Neuron (in vitro differentiated cells): Measurements from ENCODE around the gene LRCH2.

Experiments
- H2AFZ ChIP-seq: one replicate; pipeline ENCODE4 v1.6.1; 2013; ENCODE audit warnings: low read depth, mild to moderate bottlenecking, inconsistent platforms, low read length, moderate library complexity
- H3K27me3 ChIP-seq: one replicate; pipeline ENCODE4 v1.6.1; 2013; ENCODE audit warnings: low read length; ENCODE audit not compliant: insufficient read depth
- H3K36me3 ChIP-seq: one replicate; pipeline ENCODE4 v1.6.1; 2013; ENCODE audit warnings: low read length; ENCODE audit not compliant: insufficient read depth
- H3K4me1 ChIP-seq: one replicate; pipeline ENCODE4 v1.6.1; 2013; ENCODE audit warnings: low read length; ENCODE audit not compliant: insufficient read depth
- H3K4me3 ChIP-seq: 2 replicates; pipeline ENCODE4 v1.5.1; 2013; ENCODE audit warnings: mild to moderate bottlenecking, low read length, moderate library complexity
- H3K9me3 ChIP-seq: one replicate; pipeline ENCODE4 v1.6.1; 2013; ENCODE audit warnings: low read length

LRCH2 gene

GRCh38 chrX:115233497-115234455 is at the start of gene LRCH2:
Gene LRCH2, minus strand, starts transcription at chrX:115234096. Its CDS starts 55 bp downstream, at chrX:115234041.
- Histone ChIP-seq H3K9me3 (no peaks in the 10 kb centered on the region), H3K27me3 (peaks cover 5% of the 10 kb centered on the region), H3K4me3 (peak within 1 kb of the TSS; percentile 75), H2AFZ (peak within 1 kb of the TSS; percentile 67), H3K4me1 (peaks cover 7% of the 10 kb centered on the region), H3K36me3 (no peaks in the 10 kb centered on the region)

DNA sequence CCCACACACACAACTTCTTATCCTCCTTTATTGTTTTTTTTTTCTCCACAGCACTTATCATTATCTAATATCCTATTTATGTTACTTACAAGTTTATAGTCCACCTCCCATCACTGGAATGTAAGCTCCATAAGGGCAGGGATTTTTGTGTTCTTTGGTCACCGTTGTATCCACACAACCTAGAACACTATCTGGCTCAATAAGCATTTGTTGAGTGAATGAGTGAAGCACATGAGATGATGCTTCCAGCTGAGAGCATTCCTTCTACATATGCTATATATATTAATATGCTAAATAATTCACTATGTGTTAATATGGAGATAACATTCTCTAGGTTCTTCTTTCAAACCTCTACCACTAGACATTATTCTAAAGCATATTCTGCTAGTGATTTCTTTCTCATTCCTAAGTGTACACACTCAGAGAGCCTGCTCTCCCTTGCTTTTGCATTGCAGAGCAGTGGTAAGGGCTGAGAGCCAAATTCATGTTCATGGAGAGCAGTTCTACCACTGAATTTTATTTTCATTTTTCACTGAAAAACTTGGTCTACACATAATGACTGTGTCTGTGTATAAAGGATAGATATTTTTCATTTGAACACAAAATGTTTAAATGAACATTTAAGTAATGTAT is 35.3 kb upstream of the LRCH2 start:
- Histone ChIP-seq H3K9me3 (no peaks in the 10 kb centered on the region), H3K4me3 (no peak overlapping the region), H2AFZ (no peak overlapping the region), H3K4me1 (no peaks in the 10 kb centered on the region), H3K27me3 (no peaks in the 10 kb centered on the region), H3K36me3 (no peaks in the 10 kb centered on the region)

DNA sequence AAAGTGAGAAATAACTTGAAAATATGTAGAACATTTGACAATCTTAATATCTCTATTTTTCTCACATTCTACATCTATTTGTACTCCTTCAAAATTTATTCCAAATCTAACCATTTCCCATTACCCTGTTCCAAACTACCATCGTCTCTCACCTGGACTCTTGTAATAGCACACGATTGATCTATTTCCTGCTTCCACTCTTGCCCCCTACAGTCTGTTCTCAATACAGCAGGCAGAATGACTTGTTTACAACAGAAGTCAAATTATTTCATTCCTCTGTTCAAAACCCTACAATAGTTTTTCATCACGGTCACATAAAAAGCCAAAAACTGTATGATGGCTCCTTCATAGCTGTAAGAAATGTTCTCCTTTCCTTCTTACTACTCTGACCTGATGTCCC is 34.5 kb upstream of the LRCH2 start:
- peaks cover 1% of the 10 kb centered on the region for H3K27me3 ChIP-seq
- H3K4me1 ChIP-seq, result no peaks in the 10 kb centered on the region
- no peak overlapping the region for H2AFZ ChIP-seq
- no peaks in the 10 kb centered on the region for H3K9me3 ChIP-seq
- H3K36me3 ChIP-seq, result no peaks in the 10 kb centered on the region
- H3K4me3 ChIP-seq, result no peak overlapping the region

DNA sequence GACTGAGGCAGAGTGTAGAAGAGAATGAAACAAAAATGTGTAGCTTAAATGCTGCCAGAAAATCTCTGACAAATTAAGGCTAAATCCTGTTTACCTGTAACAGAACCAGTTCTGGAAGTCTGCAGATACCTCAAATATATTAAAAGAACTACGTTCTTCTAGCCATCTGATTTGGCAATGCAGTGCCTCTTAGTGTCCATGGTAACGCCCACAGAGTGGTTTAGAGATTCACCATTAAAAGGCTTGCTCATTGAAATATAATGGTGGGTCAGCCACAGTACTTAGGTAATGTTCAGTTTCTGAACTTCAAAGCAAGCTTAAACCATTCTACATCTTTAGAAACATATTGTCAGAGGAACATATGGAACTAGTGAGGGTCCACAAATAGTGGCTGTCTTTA is 32.4 kb upstream of the LRCH2 start:
- no peak overlapping the region for H3K4me3 ChIP-seq
- H3K36me3 ChIP-seq, result no peaks in the 10 kb centered on the region
- H3K4me1 ChIP-seq, result no peaks in the 10 kb centered on the region
- H3K27me3 ChIP-seq, result peaks cover 3% of the 10 kb centered on the region
- no peak overlapping the region for H2AFZ ChIP-seq
- H3K9me3 ChIP-seq, result no peaks in the 10 kb centered on the region

- no peaks in the 10 kb centered on the region for H3K9me3 ChIP-seq
- no peaks in the 10 kb centered on the region for H3K36me3 ChIP-seq
- H3K4me3 ChIP-seq, result no peak overlapping the region
- peaks cover 6% of the 10 kb centered on the region for H3K27me3 ChIP-seq
- no peaks in the 10 kb centered on the region for H3K4me1 ChIP-seq
- H2AFZ ChIP-seq, result no peak overlapping the region
Measured at GRCh38 chrX:115264009-115264408, 30.1 kb upstream of the LRCH2 start.

- no peak overlapping the region for H3K4me3 ChIP-seq
- no peaks in the 10 kb centered on the region for H3K4me1 ChIP-seq
- H3K27me3 ChIP-seq, result peaks cover 6% of the 10 kb centered on the region
- H3K9me3 ChIP-seq, result no peaks in the 10 kb centered on the region
- no peaks in the 10 kb centered on the region for H3K36me3 ChIP-seq
- H2AFZ ChIP-seq, result no peak overlapping the region
Measured at GRCh38 chrX:115261148-115261547, 27.3 kb upstream of the LRCH2 start.

DNA sequence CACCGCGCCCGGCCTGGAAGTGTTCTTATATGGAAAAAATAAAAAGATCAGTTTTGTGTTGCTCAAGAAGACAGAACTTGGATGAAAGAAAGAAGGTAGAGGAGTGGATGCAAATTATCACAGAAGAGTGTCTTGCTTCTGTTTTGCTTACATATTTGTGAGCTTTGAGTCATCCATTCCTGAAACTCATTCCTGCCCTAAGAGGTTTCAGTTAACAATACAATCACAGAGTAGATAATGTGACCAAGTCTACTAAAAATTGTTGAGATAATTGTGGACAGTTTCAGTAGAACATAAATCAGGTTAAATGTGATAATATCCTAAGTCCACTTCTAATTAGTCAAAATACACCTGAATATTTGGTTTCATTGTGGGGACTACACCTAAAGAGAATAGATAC is 26.4 kb upstream of the LRCH2 start:
- no peak overlapping the region for H2AFZ ChIP-seq
- H3K4me3 ChIP-seq, result no peak overlapping the region
- H3K9me3 ChIP-seq, result no peaks in the 10 kb centered on the region
- peaks cover 6% of the 10 kb centered on the region for H3K27me3 ChIP-seq
- H3K36me3 ChIP-seq, result no peaks in the 10 kb centered on the region
- H3K4me1 ChIP-seq, result no peaks in the 10 kb centered on the region

GRCh38 chrX:115259238-115259875 is 25.5 kb upstream of the LRCH2 start:
- H3K36me3 ChIP-seq, result no peaks in the 10 kb centered on the region
- no peak overlapping the region for H2AFZ ChIP-seq
- no peak overlapping the region for H3K4me3 ChIP-seq
- no peaks in the 10 kb centered on the region for H3K9me3 ChIP-seq
- peaks cover 7% of the 10 kb centered on the region for H3K27me3 ChIP-seq
- H3K4me1 ChIP-seq, result no peaks in the 10 kb centered on the region

- Histone ChIP-seq H3K36me3 (no peaks in the 10 kb centered on the region), H2AFZ (no peak overlapping the region), H3K4me1 (no peaks in the 10 kb centered on the region), H3K9me3 (no peaks in the 10 kb centered on the region), H3K4me3 (no peak overlapping the region), H3K27me3 (peaks cover 6% of the 10 kb centered on the region)
Measured at GRCh38 chrX:115257711-115258110, 23.8 kb upstream of the LRCH2 start.

DNA sequence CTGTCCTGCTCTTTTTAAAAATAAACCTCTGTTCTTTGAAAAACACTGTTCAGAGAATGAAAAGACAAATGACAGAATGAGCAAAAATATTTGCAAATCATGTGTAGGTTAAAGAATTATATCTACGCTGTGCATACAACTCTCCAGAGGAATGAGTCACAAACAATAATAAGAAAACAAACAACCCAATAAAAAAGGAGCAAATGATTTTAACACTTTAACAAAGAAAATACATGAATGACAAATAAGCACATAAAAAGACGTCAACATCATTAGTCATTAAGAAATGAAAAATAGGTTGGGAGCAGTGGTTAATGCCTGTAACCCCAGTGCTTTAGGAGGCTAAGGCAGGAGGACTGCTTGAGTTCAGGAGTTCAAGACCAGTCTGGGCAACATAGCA is 21.1 kb upstream of the LRCH2 start:
- no peaks in the 10 kb centered on the region for H3K4me1 ChIP-seq
- H3K36me3 ChIP-seq, result no peaks in the 10 kb centered on the region
- H3K4me3 ChIP-seq, result no peak overlapping the region
- no peak overlapping the region for H2AFZ ChIP-seq
- H3K27me3 ChIP-seq, result peaks cover 6% of the 10 kb centered on the region
- H3K9me3 ChIP-seq, result no peaks in the 10 kb centered on the region

DNA sequence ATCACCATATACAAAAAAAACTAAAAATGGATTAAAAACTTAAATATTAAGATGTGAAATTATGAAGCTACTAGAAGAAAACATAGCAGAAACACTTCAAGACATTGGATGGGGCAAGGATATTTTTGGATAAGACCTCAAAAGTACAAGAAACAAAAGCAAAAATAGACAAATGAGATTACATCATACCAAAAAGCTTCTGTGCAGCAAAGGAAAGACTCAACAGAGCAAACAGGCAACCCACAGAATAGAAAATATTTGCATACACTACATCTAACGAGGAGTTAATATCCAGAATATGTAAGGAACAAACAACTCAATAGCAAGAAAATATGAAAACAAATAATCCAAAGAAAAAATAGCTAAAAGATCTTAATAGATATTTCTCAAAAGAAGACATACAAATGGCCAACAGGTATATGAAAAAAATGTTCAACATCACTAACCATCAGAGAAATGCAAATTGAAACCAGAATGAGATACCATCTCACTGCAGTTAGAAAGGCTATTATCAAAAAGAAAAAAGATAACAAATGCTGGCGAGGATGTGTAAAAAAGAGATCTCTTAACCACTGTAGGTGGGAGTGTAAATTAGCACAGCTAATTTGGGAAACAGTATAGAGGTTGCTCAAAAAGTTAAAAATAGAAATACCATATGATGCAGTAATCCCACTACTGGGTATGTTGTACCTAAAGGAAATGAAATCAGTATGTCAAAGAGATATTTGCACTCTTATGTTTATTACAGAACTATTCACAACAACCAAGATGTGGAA is 17.8 kb upstream of the LRCH2 start:
- Histone ChIP-seq H3K27me3 (peaks cover 5% of the 10 kb centered on the region), H3K4me1 (no peaks in the 10 kb centered on the region), H3K9me3 (no peaks in the 10 kb centered on the region), H2AFZ (no peak overlapping the region), H3K36me3 (no peaks in the 10 kb centered on the region), H3K4me3 (no peak overlapping the region)

DNA sequence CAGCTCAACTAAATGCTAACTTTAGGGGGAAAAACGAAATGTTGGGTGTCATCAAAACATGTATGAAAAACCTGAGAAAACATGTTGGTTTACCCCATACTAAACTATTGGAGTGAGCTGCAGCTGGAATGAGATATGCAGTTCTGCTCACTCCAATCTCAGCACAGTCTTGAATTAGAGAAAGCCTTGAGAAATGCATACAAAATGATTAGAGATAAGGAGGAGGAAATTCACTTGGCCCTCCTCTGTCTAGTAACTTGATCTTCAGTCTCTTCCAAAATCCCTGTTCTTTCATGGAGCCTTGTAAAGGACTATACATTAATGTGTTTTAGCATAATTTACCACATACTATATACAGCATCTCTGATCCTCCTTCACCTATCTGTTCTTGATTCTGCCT is 3.2 kb upstream of the LRCH2 start:
- Histone ChIP-seq H3K4me3 (no peak overlapping the region), H2AFZ (no peak overlapping the region), H3K36me3 (no peaks in the 10 kb centered on the region), H3K4me1 (peaks cover 3% of the 10 kb centered on the region), H3K9me3 (no peaks in the 10 kb centered on the region), H3K27me3 (peaks cover 5% of the 10 kb centered on the region)
